IMR-90 (cell line): ENCODE data around the gene SF3B3. TPM values are rescaled to one million over a fixed set of nuclear protein-coding genes. Genes with fewer than 3 reads are reported as not detected.

Source experiments
- ATAC-seq: fragments of 200-7000 bp; cut with Tn5 transposase; 2 replicates; pipeline ENCODE4 v1.9.1; 2020; ENCODE audit warnings: low read depth, mild to moderate bottlenecking, moderate library complexity
- BruUV-seq: library from RNA; stranded (reverse); fragments of 400-500 nt; replicated peaks from 2 replicates; lab custom pipeline; 2021; lab: Mats Ljungman, UMichigan
- CTCF ChIA-PET: fragments of 300-600 bp; formaldehyde crosslinking; extraction: SDS; loops from one replicate; lab custom pipeline; 2021; ENCODE audit warnings: antibody characterized with exemption; lab: Yijun Ruan, JAX
- POLR2A ChIA-PET: fragments of 300-600 bp; sonication (Branson Sonifier 250); formaldehyde crosslinking; loops from one replicate; lab custom pipeline; 2022; ENCODE audit warnings: antibody characterized with exemption; ENCODE audit not compliant: unreplicated experiment; lab: Charles Lee
- DNase-seq: peaks from one replicate; pipeline ENCODE4 v3.0.0; 2013
- H2AFZ ChIP-seq: replicated peaks from 2 replicates; pipeline ENCODE3; 2013; ENCODE audit warnings: low read length, mild to moderate bottlenecking; ENCODE audit not compliant: poor library complexity
- H2AK5ac ChIP-seq: 2 replicates; pipeline ENCODE4 v1.6.1; 2013; ENCODE audit warnings: low read depth, low read length, inconsistent platforms
- H2AK9ac ChIP-seq: replicated peaks from 2 replicates; pipeline ENCODE3; 2013; ENCODE audit warnings: mild to moderate bottlenecking, low read depth, low read length, moderate library complexity; ENCODE audit not compliant: poor library complexity
- H2BK120ac ChIP-seq: 2 replicates; pipeline ENCODE4 v1.6.1; 2013; ENCODE audit warnings: low read depth, low read length, inconsistent platforms
- H2BK15ac ChIP-seq: 3 replicates; pipeline ENCODE4 v1.6.1; 2013; ENCODE audit warnings: low read depth, low read length, inconsistent platforms
- H2BK20ac ChIP-seq: 2 replicates; pipeline ENCODE4 v1.6.1; 2013; ENCODE audit warnings: low read depth, mild to moderate bottlenecking, inconsistent platforms, low read length, moderate library complexity
- H2BK5ac ChIP-seq: 2 replicates; pipeline ENCODE4 v1.6.1; 2013; ENCODE audit warnings: mild to moderate bottlenecking, low read depth, low read length, inconsistent platforms; ENCODE audit not compliant: poor library complexity, severe bottlenecking
- H3K14ac ChIP-seq: replicated peaks from 2 replicates; pipeline ENCODE4 v1.6.1; 2013; ENCODE audit warnings: low read depth, low read length, inconsistent platforms
- H3K18ac ChIP-seq: 2 replicates; pipeline ENCODE4 v1.6.1; 2013; ENCODE audit warnings: low read depth, low read length, control low read depth
- H3K23ac ChIP-seq: 2 replicates; pipeline ENCODE4 v1.6.1; 2013; ENCODE audit warnings: low read depth, low read length, inconsistent platforms
- H3K27ac ChIP-seq: 2 replicates; pipeline ENCODE4 v1.5.1; 2013; ENCODE audit warnings: mild to moderate bottlenecking, control low read depth, low read length; ENCODE audit not compliant: insufficient read depth
- H3K27me3 ChIP-seq: 2 replicates; pipeline ENCODE4 v1.6.1; 2013; ENCODE audit warnings: low read length; ENCODE audit not compliant: control insufficient read depth, insufficient read depth
- H3K36me3 ChIP-seq: 2 replicates; pipeline ENCODE4 v1.6.1; 2013; ENCODE audit warnings: low read length, mixed read lengths; ENCODE audit not compliant: control insufficient read depth, insufficient read depth
- H3K4ac ChIP-seq: 2 replicates; pipeline ENCODE4 v1.6.1; 2013; ENCODE audit warnings: low read depth, low read length, inconsistent platforms
- H3K4me1 ChIP-seq: 2 replicates; pipeline ENCODE4 v1.6.1; 2013; ENCODE audit warnings: low read length, mixed read lengths; ENCODE audit not compliant: control insufficient read depth, insufficient read depth
- H3K4me2 ChIP-seq: 2 replicates; pipeline ENCODE4 v1.6.1; 2013; ENCODE audit warnings: low read depth, mild to moderate bottlenecking, control low read depth, low read length, moderate library complexity
- H3K4me3 ChIP-seq: 2 replicates; pipeline ENCODE4 v1.5.1; 2013; ENCODE audit warnings: low read depth, mild to moderate bottlenecking, control low read depth, low read length, moderate library complexity; ENCODE audit not compliant: insufficient read depth
- H3K56ac ChIP-seq: 2 replicates; pipeline ENCODE4 v1.6.1; 2013; ENCODE audit warnings: low read length, inconsistent platforms; ENCODE audit not compliant: insufficient read depth; ENCODE audit errors: extremely low read depth
- H3K79me1 ChIP-seq, 2 experiments: 2 replicates each; pipeline ENCODE4 v1.6.1; 2013; ENCODE audit warnings: low read length in 2 of 2, inconsistent platforms in 1 of 2, low read depth in 1 of 2
- H3K9ac ChIP-seq: 2 replicates; pipeline ENCODE4 v1.6.1; 2013; ENCODE audit warnings: low read depth, low read length, control low read depth
- H3K9me1 ChIP-seq: 2 replicates; pipeline ENCODE4 v1.6.1; 2013; ENCODE audit warnings: low read length, inconsistent platforms; ENCODE audit not compliant: insufficient read depth
- H3K9me3 ChIP-seq: 2 replicates; pipeline ENCODE4 v1.6.1; 2013; ENCODE audit warnings: low read length; ENCODE audit not compliant: control insufficient read depth, insufficient read depth
- H4K20me1 ChIP-seq: 2 replicates; pipeline ENCODE4 v1.6.1; 2013; ENCODE audit warnings: low read length, inconsistent platforms; ENCODE audit not compliant: insufficient read depth
- H4K5ac ChIP-seq: 2 replicates; pipeline ENCODE4 v1.6.1; 2013; ENCODE audit warnings: mild to moderate bottlenecking, low read depth, low read length, control low read depth
- H4K8ac ChIP-seq, 2 experiments: 2 replicates each; pipeline ENCODE4 v1.6.1; 2013; ENCODE audit warnings: low read depth in 2 of 2, low read length in 2 of 2, control low read depth in 1 of 2, inconsistent platforms in 1 of 2
- H4K91ac ChIP-seq: 2 replicates; pipeline ENCODE4 v1.6.1; 2013; ENCODE audit warnings: low read depth, low read length, inconsistent platforms; ENCODE audit not compliant: insufficient read depth
- CEBPB ChIP-seq: IDR thresholded peaks from 2 replicates; pipeline ENCODE4 v1.6.1; 2012; ENCODE audit warnings: low read depth, low read length, improper control_type of control experiment
- MAFK ChIP-seq: IDR thresholded peaks from 2 replicates; pipeline ENCODE4 v1.6.1; 2012; ENCODE audit warnings: low read depth, low read length, improper control_type of control experiment
- MAZ ChIP-seq: IDR thresholded peaks from 2 replicates; pipeline ENCODE4 v1.6.1; 2012; ENCODE audit warnings: low read depth, mild to moderate bottlenecking, low read length, improper control_type of control experiment, moderate library complexity, borderline replicate concordance
- MXI1 ChIP-seq: IDR thresholded peaks from 2 replicates; pipeline ENCODE4 v1.6.1; 2012; ENCODE audit warnings: low read depth, mild to moderate bottlenecking, low read length, moderate library complexity, borderline replicate concordance
- NFE2L2 ChIP-seq: fragments of 150-350 bp; IDR thresholded peaks from 2 replicates; pipeline ENCODE4 v1.6.1; 2016; ENCODE audit warnings: low read depth, mild to moderate bottlenecking, low read length
- POLR2A ChIP-seq: IDR thresholded peaks from 2 replicates; pipeline ENCODE4 v1.6.1; 2012; ENCODE audit warnings: mild to moderate bottlenecking, low read depth, low read length
- RFX5 ChIP-seq: IDR thresholded peaks from 2 replicates; pipeline ENCODE4 v1.8.0; 2012; ENCODE audit warnings: low read depth, mild to moderate bottlenecking, low read length, moderate library complexity
- WGBS, 2 experiments: methylation state at CpG; one replicate each; pipeline versions ENCODE4 v1.1.5 to v1.1.7; 2013; ENCODE audit warnings: missing lambda C conversion rate in 2 of 2; ENCODE audit not compliant: insufficient read length in 1 of 2; ENCODE audit errors: extremely low coverage in 2 of 2; 5-methylcytosine and 5-hydroxymethylcytosine counted together
- dilution Hi-C: fragments of 300-500 bp; cut with HindIII; formaldehyde crosslinking; loops from one replicate; pipeline ENCODE4 v1.14.3; 2018; ENCODE audit warnings: low sequenced_read_pairs; ENCODE audit not compliant: unreplicated experiment
- in situ Hi-C: fragments of 300-500 bp; cut with MboI; formaldehyde crosslinking; loops from 3 replicates; pipeline ENCODE4 v1.14.3; 2019; ENCODE audit warnings: low sequenced_read_pairs, inconsistent platforms, mixed read lengths
- intact Hi-C: fragments of 100-400 bp; cut with micrococcal nuclease; formaldehyde crosslinking; loops from 2 replicates; pipeline ENCODE4 v1.10.0; 2022
- polyA plus RNA-seq, 3 experiments: library from polyadenylated mRNA; depleted of rRNA; stranded (reverse); fragments of >200 nt; gene quantifications; 2 replicates each; pipeline ENCODE4 v1.2.3, GENCODE V29; 2012; ENCODE audit warnings: low replicate concordance in 1 of 3
- total RNA-seq: library from RNA; depleted of rRNA; stranded (reverse); fragments of >200 nt; gene quantifications from 2 replicates; pipeline ENCODE4 v1.2.3, GENCODE V29; 2012
- TF ChIP-seq, protein P1 (sequence below): fragments of 150-350 bp; IDR thresholded peaks from 2 replicates; pipeline ENCODE4 v1.6.1; 2017; ENCODE audit warnings: mild to moderate bottlenecking, antibody characterized with exemption, low read length, low read depth

SF3B3 gene
- total and polyA plus RNA-seq, 2 of the 4 experiments (the other 2 are of a cell fraction): 97.9 to 134 TPM

DNA sequence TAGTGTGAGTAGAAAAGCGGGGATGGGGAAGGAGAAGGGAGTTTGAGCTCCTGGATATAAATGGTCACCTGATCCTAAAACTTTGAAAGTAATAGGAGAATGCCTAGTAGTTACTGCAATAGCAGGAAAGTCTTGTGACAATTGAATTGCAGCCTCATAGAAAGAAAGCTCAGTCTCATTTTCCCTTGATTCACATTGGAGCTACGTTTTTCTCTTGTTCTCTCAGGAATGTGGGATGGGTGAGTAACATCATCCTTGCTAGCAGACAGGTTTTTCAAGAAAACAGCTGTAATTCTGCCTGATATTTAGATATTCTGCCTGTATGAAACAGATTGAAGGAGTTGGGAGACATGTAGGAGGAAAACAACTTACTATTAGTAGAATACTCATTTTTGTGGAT is 25.3 kb downstream of the SF3B3 start:
- ATAC-seq (no peak), DNase-seq (peak; percentile 49)
- WGBS, 2 experiments: 100% methylated on average over 1 of the region's 2 CpGs
- BruUV-seq: no TSS peak
- Histone ChIP-seq H2AFZ (no peak overlapping the region), H3K23ac (no peak overlapping the region), H3K4me1 (peaks cover 19% of the 10 kb centered on the region), H3K18ac (no peak overlapping the region), H4K8ac (no peak overlapping the region), H3K9me3 (no peaks in the 10 kb centered on the region), H2BK15ac (no peak overlapping the region), H4K5ac (no peak overlapping the region), H2BK120ac (no peak overlapping the region), H3K56ac (no peak overlapping the region), H3K27me3 (no peaks in the 10 kb centered on the region), H3K79me1 (peaks cover 32 to 81% of the 10 kb centered on the region in 2 experiments), H4K20me1 (peaks cover 49% of the 10 kb centered on the region), H4K91ac (no peak overlapping the region), H3K14ac (no peak overlapping the region), H3K4me3 (no peak overlapping the region), H2AK9ac (no peak overlapping the region), H2BK5ac (no peak overlapping the region), H3K9me1 (peaks cover 27% of the 10 kb centered on the region), H3K36me3 (peaks cover 48% of the 10 kb centered on the region), H3K4ac (no peak overlapping the region), H2AK5ac (no peak overlapping the region), H3K27ac (no peak overlapping the region), H3K4me2 (no peak overlapping the region), H2BK20ac (no peak overlapping the region), H3K9ac (no peak overlapping the region)
- in situ Hi-C loops: no loop called here
- ChIA-PET POLR2A (no interaction called here), CTCF (no interaction called here)
- TF ChIP-seq MAZ (no peak), CEBPB (no peak), POLR2A (no peak), RFX5 (no peak), MAFK (no peak), NFE2L2 (no peak), MXI1 (no peak)
- TF ChIP-seq, protein P1, sequence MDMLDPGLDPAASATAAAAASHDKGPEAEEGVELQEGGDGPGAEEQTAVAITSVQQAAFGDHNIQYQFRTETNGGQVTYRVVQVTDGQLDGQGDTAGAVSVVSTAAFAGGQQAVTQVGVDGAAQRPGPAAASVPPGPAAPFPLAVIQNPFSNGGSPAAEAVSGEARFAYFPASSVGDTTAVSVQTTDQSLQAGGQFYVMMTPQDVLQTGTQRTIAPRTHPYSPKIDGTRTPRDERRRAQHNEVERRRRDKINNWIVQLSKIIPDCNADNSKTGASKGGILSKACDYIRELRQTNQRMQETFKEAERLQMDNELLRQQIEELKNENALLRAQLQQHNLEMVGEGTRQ: no peak
- dilution Hi-C loops: no loop called here
- intact Hi-C loops: no loop called here
